WTC11 (cell line): ENCODE measurements around the gene MMP8. TPM values are rescaled to one million over a fixed set of nuclear protein-coding genes. Genes with fewer than 3 reads are reported as not detected.

ENCODE experiments used
- ATAC-seq: fragments of 200-7000 bp; cut with Tn5 transposase; 2 replicates; pipeline ENCODE4 v1.10.0; 2021; ENCODE audit warnings: mild to moderate bottlenecking, moderate library complexity
- CTCF ChIA-PET: fragments of 300-600 bp; sonication (Branson Sonifier 250); formaldehyde crosslinking; loops from one replicate; lab custom pipeline; 2021; ENCODE audit warnings: antibody characterized with exemption; lab: Charles Lee
- POLR2A ChIA-PET: fragments of 350-600 bp; sonication (Branson Sonifier 250); formaldehyde crosslinking; loops from one replicate; lab custom pipeline; 2021; ENCODE audit warnings: antibody characterized with exemption; lab: Charles Lee
- DNase-seq: peaks from one replicate; pipeline ENCODE4 v3.0.0; 2021; ENCODE audit warnings: low spot score
- H3K27ac Mint-ChIP-seq: 2 replicates; pipeline ENCODE4 v1.8.0; 2021; ENCODE audit warnings: mixed read lengths
- H3K27me3 Mint-ChIP-seq: 2 replicates; pipeline ENCODE4 v1.8.0; 2021; ENCODE audit warnings: low read depth, mild to moderate bottlenecking, moderate library complexity, mixed read lengths
- H3K36me3 Mint-ChIP-seq: 2 replicates; pipeline ENCODE4 v1.8.0; 2021; ENCODE audit warnings: mixed read lengths
- H3K4me1 Mint-ChIP-seq: 2 replicates; pipeline ENCODE4 v1.8.0; 2022; ENCODE audit warnings: mixed read lengths
- H3K4me3 Mint-ChIP-seq: 2 replicates; pipeline ENCODE4 v1.8.0; 2021; ENCODE audit warnings: mild to moderate bottlenecking, moderate library complexity, mixed read lengths
- H3K9me3 Mint-ChIP-seq: 2 replicates; pipeline ENCODE4 v1.8.0; 2021; ENCODE audit warnings: mixed read lengths
- CREB1 ChIP-seq: sonication (generic); formaldehyde crosslinking; IDR thresholded peaks from 2 replicates; pipeline ENCODE4 v1.8.0; 2023; ENCODE audit warnings: mild to moderate bottlenecking, missing genetic modification reagents
- CREM ChIP-seq: sonication (generic); formaldehyde crosslinking; IDR thresholded peaks from 2 replicates; pipeline ENCODE4 v1.8.1; 2022; ENCODE audit warnings: mild to moderate bottlenecking, missing genetic modification reagents, moderate library complexity
- EMX1 ChIP-seq: fragments of 250-450 bp; sonication (Bioruptor Pico); IDR thresholded peaks from 2 replicates; pipeline ENCODE4 v1.8.0; 2021; ENCODE audit warnings: mild to moderate bottlenecking
- ETV6 ChIP-seq: sonication (generic); formaldehyde crosslinking; IDR thresholded peaks from 2 replicates; pipeline ENCODE4 v1.8.1; 2022; ENCODE audit warnings: mild to moderate bottlenecking, missing genetic modification reagents
- FOXJ3 ChIP-seq: sonication (generic); formaldehyde crosslinking; IDR thresholded peaks from 2 replicates; pipeline ENCODE4 v1.9.0; 2021; ENCODE audit warnings: missing genetic modification reagents, mild to moderate bottlenecking, borderline replicate concordance
- FOXK1 ChIP-seq: sonication (generic); formaldehyde crosslinking; IDR thresholded peaks from 2 replicates; pipeline ENCODE4 v1.8.0; 2022; ENCODE audit warnings: mild to moderate bottlenecking, moderate library complexity, missing genetic modification reagents
- MXD4 ChIP-seq: fragments of 250-450 bp; sonication (Bioruptor Pico); IDR thresholded peaks from 2 replicates; pipeline ENCODE4 v1.8.0; 2021; ENCODE audit warnings: mild to moderate bottlenecking, moderate library complexity, borderline replicate concordance
- NFYB ChIP-seq: sonication (generic); formaldehyde crosslinking; conservative IDR thresholded peaks from 2 replicates; pipeline ENCODE4 v1.8.0; 2022; ENCODE audit warnings: low read depth, missing genetic modification reagents
- NR1H2 ChIP-seq: sonication (generic); formaldehyde crosslinking; IDR thresholded peaks from 2 replicates; pipeline ENCODE4 v1.9.0; 2021; ENCODE audit warnings: mild to moderate bottlenecking, moderate library complexity, missing genetic modification reagents
- PRRX2 ChIP-seq: fragments of 250-450 bp; sonication (Bioruptor Pico); IDR thresholded peaks from 2 replicates; pipeline ENCODE4 v1.8.0; 2021; ENCODE audit warnings: mild to moderate bottlenecking
- RELA ChIP-seq: sonication (generic); formaldehyde crosslinking; IDR thresholded peaks from 2 replicates; pipeline ENCODE4 v1.8.1; 2022; ENCODE audit warnings: missing genetic modification reagents, mild to moderate bottlenecking, borderline replicate concordance
- RORB ChIP-seq: fragments of 250-450 bp; sonication (Bioruptor Pico); IDR thresholded peaks from 2 replicates; pipeline ENCODE4 v1.9.0; 2021; ENCODE audit warnings: mild to moderate bottlenecking
- SMAD3 ChIP-seq: sonication (generic); formaldehyde crosslinking; IDR thresholded peaks from 2 replicates; pipeline ENCODE4 v1.8.0; 2022; ENCODE audit warnings: missing genetic modification reagents, mild to moderate bottlenecking, borderline replicate concordance
- SMAD4 ChIP-seq: sonication (generic); formaldehyde crosslinking; IDR thresholded peaks from 2 replicates; pipeline ENCODE4 v1.8.0; 2022; ENCODE audit warnings: mild to moderate bottlenecking, missing genetic modification reagents
- SP1 ChIP-seq: sonication (generic); formaldehyde crosslinking; conservative IDR thresholded peaks from 2 replicates; pipeline ENCODE4 v1.8.1; 2022; ENCODE audit warnings: missing genetic modification reagents
- TEAD1 ChIP-seq: sonication (generic); formaldehyde crosslinking; IDR thresholded peaks from 2 replicates; pipeline ENCODE4 v1.8.0; 2022; ENCODE audit warnings: mild to moderate bottlenecking, missing genetic modification reagents
- TEAD4 ChIP-seq: sonication (generic); formaldehyde crosslinking; IDR thresholded peaks from 2 replicates; pipeline ENCODE4 v1.8.0; 2022; ENCODE audit warnings: mild to moderate bottlenecking, missing genetic modification reagents
- TP53 ChIP-seq: sonication (generic); formaldehyde crosslinking; IDR thresholded peaks from 2 replicates; pipeline ENCODE4 v1.8.1; 2023; ENCODE audit warnings: mild to moderate bottlenecking, missing genetic modification reagents
- ZNF138 ChIP-seq: sonication (generic); formaldehyde crosslinking; conservative IDR thresholded peaks from 2 replicates; pipeline ENCODE4 v1.8.1; 2022; ENCODE audit warnings: mild to moderate bottlenecking, moderate library complexity, missing genetic modification reagents
- total RNA-seq: library from RNA; stranded (reverse); gene quantifications from 3 replicates; pipeline ENCODE4 v1.2.3, GENCODE V29; 2021
- TF ChIP-seq, protein P1 (sequence below): sonication (generic); formaldehyde crosslinking; conservative IDR thresholded peaks from 2 replicates; pipeline ENCODE4 v1.8.1; 2022; ENCODE audit warnings: mild to moderate bottlenecking, missing genetic modification reagents
- TF ChIP-seq, protein P2 (sequence below): sonication (generic); formaldehyde crosslinking; IDR thresholded peaks from 2 replicates; pipeline ENCODE4 v1.8.0; 2022; ENCODE audit warnings: mild to moderate bottlenecking, missing genetic modification reagents
- TF ChIP-seq, protein P3 (sequence below): sonication (generic); formaldehyde crosslinking; IDR thresholded peaks from 2 replicates; pipeline ENCODE4 v1.8.1; 2023; ENCODE audit warnings: mild to moderate bottlenecking, missing genetic modification reagents
- TF ChIP-seq, protein P4 (sequence below): sonication (generic); formaldehyde crosslinking; IDR thresholded peaks from 2 replicates; pipeline ENCODE4 v1.8.1; 2023; ENCODE audit warnings: mild to moderate bottlenecking, missing genetic modification reagents, moderate library complexity
- TF ChIP-seq, protein P5 (sequence below): sonication (generic); formaldehyde crosslinking; IDR thresholded peaks from 2 replicates; pipeline ENCODE4 v1.8.0; 2022; ENCODE audit warnings: mild to moderate bottlenecking, missing genetic modification reagents

The MMP8 gene
- total RNA-seq, 1 experiment from 2014 or later = not detected

DNA sequence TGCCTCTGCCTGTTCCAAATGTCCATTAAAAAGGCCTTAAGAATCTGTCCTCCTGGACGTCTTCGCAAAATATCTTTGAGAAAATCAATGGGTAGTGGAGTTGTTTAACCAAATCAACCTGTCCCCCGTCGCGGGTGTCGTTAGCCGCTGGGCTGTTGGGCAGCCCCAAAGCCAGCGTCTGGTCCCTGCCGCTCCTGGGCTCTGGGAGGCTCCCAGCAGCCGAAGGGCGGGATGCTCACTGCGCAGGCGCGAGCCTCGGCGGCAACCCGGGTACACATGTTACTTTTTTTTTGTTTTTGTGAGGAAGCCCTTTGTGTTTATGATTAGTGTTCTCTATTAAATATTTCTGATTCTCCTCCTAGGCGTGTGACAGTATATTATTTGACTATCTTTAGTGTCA is 43.0 kb upstream of the MMP8 start:
- CTCF ChIA-PET = no interaction called here
- Mint-ChIP-seq H3K27me3 (no peaks in the 10 kb centered on the region; the same call in 1 of the 2 replicates), H3K4me3 (no peak overlapping the region), H3K4me1 (peaks cover 4% of the 10 kb centered on the region), H3K9me3 (no peaks in the 10 kb centered on the region), H3K27ac (no peak overlapping the region), H3K36me3 (no peaks in the 10 kb centered on the region)
- ATAC-seq (no peak), DNase-seq (no peak)
- no peak for TF ChIP-seq FOXJ3 (CRISPR knock-in tag)
- TF ChIP-seq, protein P1, sequence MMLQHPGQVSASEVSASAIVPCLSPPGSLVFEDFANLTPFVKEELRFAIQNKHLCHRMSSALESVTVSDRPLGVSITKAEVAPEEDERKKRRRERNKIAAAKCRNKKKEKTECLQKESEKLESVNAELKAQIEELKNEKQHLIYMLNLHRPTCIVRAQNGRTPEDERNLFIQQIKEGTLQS (CRISPR knock-in tag) = no peak
- TF ChIP-seq, protein P2, sequence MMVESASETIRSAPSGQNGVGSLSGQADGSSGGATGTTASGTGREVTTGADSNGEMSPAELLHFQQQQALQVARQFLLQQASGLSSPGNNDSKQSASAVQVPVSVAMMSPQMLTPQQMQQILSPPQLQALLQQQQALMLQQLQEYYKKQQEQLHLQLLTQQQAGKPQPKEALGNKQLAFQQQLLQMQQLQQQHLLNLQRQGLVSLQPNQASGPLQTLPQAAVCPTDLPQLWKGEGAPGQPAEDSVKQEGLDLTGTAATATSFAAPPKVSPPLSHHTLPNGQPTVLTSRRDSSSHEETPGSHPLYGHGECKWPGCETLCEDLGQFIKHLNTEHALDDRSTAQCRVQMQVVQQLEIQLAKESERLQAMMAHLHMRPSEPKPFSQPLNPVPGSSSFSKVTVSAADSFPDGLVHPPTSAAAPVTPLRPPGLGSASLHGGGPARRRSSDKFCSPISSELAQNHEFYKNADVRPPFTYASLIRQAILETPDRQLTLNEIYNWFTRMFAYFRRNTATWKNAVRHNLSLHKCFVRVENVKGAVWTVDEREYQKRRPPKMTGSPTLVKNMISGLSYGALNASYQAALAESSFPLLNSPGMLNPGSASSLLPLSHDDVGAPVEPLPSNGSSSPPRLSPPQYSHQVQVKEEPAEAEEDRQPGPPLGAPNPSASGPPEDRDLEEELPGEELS (CRISPR knock-in tag) = no peak
- TF ChIP-seq ETV6 = no peak
- no peak for TF ChIP-seq RORB (CRISPR knock-in tag)
- POLR2A ChIA-PET = no interaction called here

DNA sequence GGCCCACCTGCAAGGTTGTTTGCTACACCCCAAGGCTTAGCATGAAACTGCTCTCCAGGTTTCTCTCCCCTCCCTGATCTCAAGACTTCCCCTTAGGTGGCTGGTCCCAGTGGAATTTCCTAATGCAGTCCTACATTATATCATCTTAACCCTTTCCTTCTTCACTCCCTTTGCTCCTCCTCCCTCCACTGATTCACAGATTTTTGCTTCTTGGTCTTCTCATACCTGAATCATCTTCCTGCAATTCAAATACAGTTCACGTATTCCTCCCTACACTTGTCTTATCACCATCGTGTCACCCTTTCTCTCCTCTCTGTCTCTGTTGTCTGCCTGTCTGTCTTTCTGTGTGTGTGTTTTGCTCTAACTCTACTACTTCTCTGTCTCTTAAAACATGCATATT is 38.7 kb upstream of the MMP8 start:
- Mint-ChIP-seq H3K9me3 (no peaks in the 10 kb centered on the region), H3K36me3 (no peaks in the 10 kb centered on the region), H3K4me1 (peaks cover 16% of the 10 kb centered on the region), H3K27ac (no peak overlapping the region), H3K27me3 (no peaks in the 10 kb centered on the region; the same call in 1 of the 2 replicates), H3K4me3 (no peak overlapping the region)
- ATAC-seq (no peak), DNase-seq (no peak)
- CTCF ChIA-PET = no interaction called here
- TF ChIP-seq, protein P3, sequence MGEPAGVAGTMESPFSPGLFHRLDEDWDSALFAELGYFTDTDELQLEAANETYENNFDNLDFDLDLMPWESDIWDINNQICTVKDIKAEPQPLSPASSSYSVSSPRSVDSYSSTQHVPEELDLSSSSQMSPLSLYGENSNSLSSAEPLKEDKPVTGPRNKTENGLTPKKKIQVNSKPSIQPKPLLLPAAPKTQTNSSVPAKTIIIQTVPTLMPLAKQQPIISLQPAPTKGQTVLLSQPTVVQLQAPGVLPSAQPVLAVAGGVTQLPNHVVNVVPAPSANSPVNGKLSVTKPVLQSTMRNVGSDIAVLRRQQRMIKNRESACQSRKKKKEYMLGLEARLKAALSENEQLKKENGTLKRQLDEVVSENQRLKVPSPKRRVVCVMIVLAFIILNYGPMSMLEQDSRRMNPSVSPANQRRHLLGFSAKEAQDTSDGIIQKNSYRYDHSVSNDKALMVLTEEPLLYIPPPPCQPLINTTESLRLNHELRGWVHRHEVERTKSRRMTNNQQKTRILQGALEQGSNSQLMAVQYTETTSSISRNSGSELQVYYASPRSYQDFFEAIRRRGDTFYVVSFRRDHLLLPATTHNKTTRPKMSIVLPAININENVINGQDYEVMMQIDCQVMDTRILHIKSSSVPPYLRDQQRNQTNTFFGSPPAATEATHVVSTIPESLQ = no peak
- TF ChIP-seq RORB (CRISPR knock-in tag) (no peak), PRRX2 (CRISPR knock-in tag) (no peak)
- POLR2A ChIA-PET = no interaction called here

DNA sequence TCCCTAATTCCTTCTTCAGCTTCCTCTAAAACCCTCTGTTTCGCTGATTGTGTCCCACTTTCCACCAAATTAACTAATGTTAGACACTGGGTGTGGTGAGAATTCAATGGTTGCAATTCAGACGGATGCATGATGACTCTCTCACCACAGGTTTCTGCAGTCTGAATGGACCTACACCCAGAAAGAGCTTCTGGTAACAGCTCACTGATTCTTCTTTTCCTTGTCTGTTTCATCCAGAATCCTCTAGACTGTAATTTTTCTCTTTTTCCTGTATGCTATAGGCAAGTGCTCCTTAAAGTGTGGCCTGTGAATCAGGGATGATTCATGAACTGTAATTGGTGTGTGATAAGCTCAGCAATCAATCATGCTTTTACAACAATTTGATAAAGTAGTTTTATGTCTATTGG is 37.6 kb upstream of the MMP8 start:
- no peak for TF ChIP-seq ZNF138 (CRISPR knock-in tag)
- TF ChIP-seq MXD4 (CRISPR knock-in tag) = no peak
- TF ChIP-seq SP1 = no peak
- TF ChIP-seq, protein P4, sequence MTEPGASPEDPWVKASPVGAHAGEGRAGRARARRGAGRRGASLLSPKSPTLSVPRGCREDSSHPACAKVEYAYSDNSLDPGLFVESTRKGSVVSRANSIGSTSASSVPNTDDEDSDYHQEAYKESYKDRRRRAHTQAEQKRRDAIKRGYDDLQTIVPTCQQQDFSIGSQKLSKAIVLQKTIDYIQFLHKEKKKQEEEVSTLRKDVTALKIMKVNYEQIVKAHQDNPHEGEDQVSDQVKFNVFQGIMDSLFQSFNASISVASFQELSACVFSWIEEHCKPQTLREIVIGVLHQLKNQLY (CRISPR knock-in tag) = no peak
- TF ChIP-seq TEAD4 (CRISPR knock-in tag) = no peak
- no peak for TF ChIP-seq SMAD3 (CRISPR knock-in tag)
- no peak for TF ChIP-seq SMAD4 (CRISPR knock-in tag)
- TF ChIP-seq FOXK1 (CRISPR knock-in tag) = no peak
- TF ChIP-seq RELA (CRISPR knock-in tag) = no peak
- no peak for TF ChIP-seq TP53 (CRISPR knock-in tag)
- no peak for TF ChIP-seq TEAD1 (CRISPR knock-in tag)
- TF ChIP-seq CREM (CRISPR knock-in tag) = no peak
- TF ChIP-seq NR1H2 (CRISPR knock-in tag) = no peak
- TF ChIP-seq, protein P5, sequence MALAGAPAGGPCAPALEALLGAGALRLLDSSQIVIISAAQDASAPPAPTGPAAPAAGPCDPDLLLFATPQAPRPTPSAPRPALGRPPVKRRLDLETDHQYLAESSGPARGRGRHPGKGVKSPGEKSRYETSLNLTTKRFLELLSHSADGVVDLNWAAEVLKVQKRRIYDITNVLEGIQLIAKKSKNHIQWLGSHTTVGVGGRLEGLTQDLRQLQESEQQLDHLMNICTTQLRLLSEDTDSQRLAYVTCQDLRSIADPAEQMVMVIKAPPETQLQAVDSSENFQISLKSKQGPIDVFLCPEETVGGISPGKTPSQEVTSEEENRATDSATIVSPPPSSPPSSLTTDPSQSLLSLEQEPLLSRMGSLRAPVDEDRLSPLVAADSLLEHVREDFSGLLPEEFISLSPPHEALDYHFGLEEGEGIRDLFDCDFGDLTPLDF (CRISPR knock-in tag) = no peak
- no peak for TF ChIP-seq EMX1 (CRISPR knock-in tag)
- TF ChIP-seq CREB1 = no peak
- no peak for TF ChIP-seq NFYB
- no peaks in the 10 kb centered on the region for H3K9me3 Mint-ChIP-seq
- ChIA-PET POLR2A (no interaction called here), CTCF (interaction anchor here (1.6 kb wide), 1 partner anchor 18 kb away, joined by 9 read pairs; the partner anchor contains the start of gene MMP10)
- DNase-seq = no peak
- H3K4me1 Mint-ChIP-seq = peaks cover 16% of the 10 kb centered on the region
- no peak overlapping the region for H3K27ac Mint-ChIP-seq
- H3K27me3 Mint-ChIP-seq = no peaks in the 10 kb centered on the region; the same call in 1 of the 2 replicates
- H3K4me3 Mint-ChIP-seq = no peak overlapping the region
- no peak for ATAC-seq
- H3K36me3 Mint-ChIP-seq = no peaks in the 10 kb centered on the region
